HEK293 (cell line): ENCODE data around the gene KCNK1.

Source experiments
- FEZF1 ChIP-seq: fragments of 450-650 bp; formaldehyde crosslinking; IDR thresholded peaks from 2 replicates; pipeline ENCODE4 v1.5.1; 2016; ENCODE audit warnings: missing biosample characterization, missing genetic modification characterization
- OVOL3 ChIP-seq: fragments of 450-650 bp; formaldehyde crosslinking; IDR thresholded peaks from 2 replicates; pipeline ENCODE4 v1.5.1; 2016; ENCODE audit warnings: missing biosample characterization, missing genetic modification characterization
- PRDM10 ChIP-seq: fragments of 450-650 bp; formaldehyde crosslinking; IDR thresholded peaks from 2 replicates; pipeline ENCODE4 v1.5.1; 2016; ENCODE audit warnings: missing biosample characterization, missing genetic modification characterization
- TRIM28 ChIP-seq: IDR thresholded peaks from 2 replicates; pipeline ENCODE4 v1.6.1; 2011; ENCODE audit warnings: low read length, control low read depth, borderline replicate concordance
- ZBTB10 ChIP-seq: fragments of 450-650 bp; formaldehyde crosslinking; IDR thresholded peaks from 2 replicates; pipeline ENCODE4 v1.5.1; 2016; ENCODE audit warnings: missing biosample characterization, missing genetic modification characterization
- ZBTB17 ChIP-seq: fragments of 450-650 bp; formaldehyde crosslinking; IDR thresholded peaks from 2 replicates; pipeline ENCODE4 v1.5.1; 2016; ENCODE audit warnings: missing biosample characterization, missing genetic modification characterization
- ZNF19 ChIP-seq: fragments of 450-650 bp; formaldehyde crosslinking; IDR thresholded peaks from 2 replicates; pipeline ENCODE4; 2016; ENCODE audit warnings: missing biosample characterization, missing genetic modification characterization, low read depth
- ZNF221 ChIP-seq: fragments of 450-650 bp; formaldehyde crosslinking; IDR thresholded peaks from 2 replicates; pipeline ENCODE4 v1.5.1; 2017; ENCODE audit warnings: missing biosample characterization, missing genetic modification characterization, borderline replicate concordance
- ZNF239 ChIP-seq: fragments of 450-650 bp; formaldehyde crosslinking; IDR thresholded peaks from 2 replicates; pipeline ENCODE4 v1.5.1; 2016; ENCODE audit warnings: missing biosample characterization, missing genetic modification characterization
- ZNF311 ChIP-seq: fragments of 450-650 bp; formaldehyde crosslinking; IDR thresholded peaks from 2 replicates; pipeline ENCODE4 v1.5.1; 2017; ENCODE audit warnings: missing biosample characterization, missing genetic modification characterization, borderline replicate concordance
- ZNF324 ChIP-seq: fragments of 450-650 bp; formaldehyde crosslinking; IDR thresholded peaks from 2 replicates; pipeline ENCODE4 v1.5.1; 2016; ENCODE audit warnings: missing biosample characterization, missing genetic modification characterization
- ZNF37A ChIP-seq: fragments of 450-650 bp; IDR thresholded peaks from 2 replicates; pipeline ENCODE4 v1.5.1; 2018; ENCODE audit warnings: missing biosample characterization, missing genetic modification characterization
- ZNF398 ChIP-seq: fragments of 450-650 bp; formaldehyde crosslinking; IDR thresholded peaks from 2 replicates; pipeline ENCODE4 v1.5.1; 2017; ENCODE audit warnings: missing biosample characterization, missing genetic modification characterization
- ZNF518A ChIP-seq: fragments of 450-650 bp; formaldehyde crosslinking; conservative IDR thresholded peaks from 2 replicates; pipeline ENCODE4 v1.5.1; 2016; ENCODE audit warnings: low read depth, missing biosample characterization, missing genetic modification characterization
- ZNF623 ChIP-seq: fragments of 450-650 bp; formaldehyde crosslinking; IDR thresholded peaks from 2 replicates; pipeline ENCODE4 v1.5.1; 2016; ENCODE audit warnings: missing biosample characterization, missing genetic modification characterization
- ZNF629 ChIP-seq: fragments of 450-650 bp; formaldehyde crosslinking; IDR thresholded peaks from 2 replicates; pipeline ENCODE4 v1.5.1; 2017; ENCODE audit warnings: missing biosample characterization, missing genetic modification characterization
- ZNF660 ChIP-seq: fragments of 450-650 bp; IDR thresholded peaks from 2 replicates; pipeline ENCODE4 v1.5.1; 2018; ENCODE audit warnings: missing biosample characterization, mild to moderate bottlenecking, missing genetic modification characterization
- ZSCAN23 ChIP-seq: fragments of 450-650 bp; formaldehyde crosslinking; IDR thresholded peaks from 2 replicates; pipeline ENCODE4 v1.5.1; 2016; ENCODE audit warnings: missing biosample characterization, missing genetic modification characterization
- TF ChIP-seq, protein P1 (sequence below): fragments of 450-650 bp; formaldehyde crosslinking; IDR thresholded peaks from 2 replicates; pipeline ENCODE4 v1.5.1; 2017; ENCODE audit warnings: missing biosample characterization, missing genetic modification characterization
- TF ChIP-seq, protein P2 (sequence below): fragments of 450-650 bp; formaldehyde crosslinking; IDR thresholded peaks from 2 replicates; pipeline ENCODE4 v1.5.1; 2016; ENCODE audit warnings: missing biosample characterization, missing genetic modification characterization

Gene KCNK1

DNA sequence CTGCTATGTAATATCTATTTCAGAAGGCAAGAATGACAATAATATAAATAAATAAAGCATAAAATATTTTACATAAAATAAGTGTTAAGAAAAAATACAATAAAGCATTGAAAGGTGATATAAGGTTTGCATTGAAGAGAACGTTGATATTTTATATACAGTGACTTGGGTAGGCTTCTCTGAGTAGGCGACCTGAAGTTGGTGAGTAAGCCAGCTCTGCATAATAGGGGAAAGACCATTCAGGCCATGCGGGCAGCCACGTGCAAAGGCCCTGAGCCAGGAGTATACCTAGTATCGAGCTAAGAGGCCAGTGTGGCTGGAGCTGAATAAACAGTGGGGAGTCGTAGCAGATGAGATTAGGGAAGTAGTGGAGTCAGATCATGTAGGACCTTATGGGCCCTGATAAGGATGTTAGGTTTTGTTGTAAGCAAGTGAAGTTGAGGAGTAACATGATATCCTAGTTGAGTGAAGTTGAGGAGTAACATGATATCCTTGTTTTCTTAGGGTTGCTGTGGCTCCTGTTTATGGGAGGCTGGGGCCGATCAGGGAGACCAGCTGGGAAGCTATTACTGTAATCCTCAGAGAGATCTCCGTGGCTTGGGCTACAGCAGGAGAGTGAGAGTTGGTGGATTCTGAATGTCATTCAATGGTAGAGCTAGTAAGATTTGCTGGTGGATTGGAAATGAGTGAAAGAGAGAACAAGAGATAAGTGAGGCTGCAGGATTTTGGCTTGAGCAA lies 22.0 kb downstream of the KCNK1 start (continued):
- TF ChIP-seq, protein P1, sequence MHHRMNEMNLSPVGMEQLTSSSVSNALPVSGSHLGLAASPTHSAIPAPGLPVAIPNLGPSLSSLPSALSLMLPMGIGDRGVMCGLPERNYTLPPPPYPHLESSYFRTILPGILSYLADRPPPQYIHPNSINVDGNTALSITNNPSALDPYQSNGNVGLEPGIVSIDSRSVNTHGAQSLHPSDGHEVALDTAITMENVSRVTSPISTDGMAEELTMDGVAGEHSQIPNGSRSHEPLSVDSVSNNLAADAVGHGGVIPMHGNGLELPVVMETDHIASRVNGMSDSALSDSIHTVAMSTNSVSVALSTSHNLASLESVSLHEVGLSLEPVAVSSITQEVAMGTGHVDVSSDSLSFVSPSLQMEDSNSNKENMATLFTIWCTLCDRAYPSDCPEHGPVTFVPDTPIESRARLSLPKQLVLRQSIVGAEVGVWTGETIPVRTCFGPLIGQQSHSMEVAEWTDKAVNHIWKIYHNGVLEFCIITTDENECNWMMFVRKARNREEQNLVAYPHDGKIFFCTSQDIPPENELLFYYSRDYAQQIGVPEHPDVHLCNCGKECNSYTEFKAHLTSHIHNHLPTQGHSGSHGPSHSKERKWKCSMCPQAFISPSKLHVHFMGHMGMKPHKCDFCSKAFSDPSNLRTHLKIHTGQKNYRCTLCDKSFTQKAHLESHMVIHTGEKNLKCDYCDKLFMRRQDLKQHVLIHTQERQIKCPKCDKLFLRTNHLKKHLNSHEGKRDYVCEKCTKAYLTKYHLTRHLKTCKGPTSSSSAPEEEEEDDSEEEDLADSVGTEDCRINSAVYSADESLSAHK (tag by site-specific recombination): peak; percentile 93
- TF ChIP-seq ZNF629 (peak; percentile 95), ZSCAN23 (tag by site-specific recombination) (peak; percentile 86), ZNF311 (tag by site-specific recombination) (no peak), ZNF518A (peak; percentile 71; the same call in 1 of the 2 replicates), ZNF239 (tag by site-specific recombination) (peak; percentile 74; the same call in 1 of the 2 replicates), FEZF1 (tag by site-specific recombination) (peak; percentile 98), ZBTB17 (tag by site-specific recombination) (peak; percentile 99), ZNF37A (no peak), TRIM28 (peak; percentile 100), OVOL3 (tag by site-specific recombination) (peak; percentile 88), ZNF19 (tag by site-specific recombination) (0 out of 2 replicates have a peak, but pooled peaks have one; percentile 76), ZNF221 (no peak), ZBTB10 (tag by site-specific recombination) (peak; percentile 95), ZNF324 (tag by site-specific recombination) (peak; percentile 96), ZNF660 (peak; percentile 93), ZNF623 (tag by site-specific recombination) (peak; percentile 99), ZNF398 (tag by site-specific recombination) (peak; percentile 84), PRDM10 (tag by site-specific recombination) (peak; percentile 99)
- TF ChIP-seq, protein P2, sequence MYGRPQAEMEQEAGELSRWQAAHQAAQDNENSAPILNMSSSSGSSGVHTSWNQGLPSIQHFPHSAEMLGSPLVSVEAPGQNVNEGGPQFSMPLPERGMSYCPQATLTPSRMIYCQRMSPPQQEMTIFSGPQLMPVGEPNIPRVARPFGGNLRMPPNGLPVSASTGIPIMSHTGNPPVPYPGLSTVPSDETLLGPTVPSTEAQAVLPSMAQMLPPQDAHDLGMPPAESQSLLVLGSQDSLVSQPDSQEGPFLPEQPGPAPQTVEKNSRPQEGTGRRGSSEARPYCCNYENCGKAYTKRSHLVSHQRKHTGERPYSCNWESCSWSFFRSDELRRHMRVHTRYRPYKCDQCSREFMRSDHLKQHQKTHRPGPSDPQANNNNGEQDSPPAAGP (tag by site-specific recombination): peak; percentile 84; the same call in 1 of the 2 replicates
